Activated CD4-positive, alpha-beta T cell treated with anti-CD3 and anti-CD28 coated beads, Interleukin-2, amount 50 U/mL, for 48 hours (primary cell): ENCODE results near the gene ATXN1.
A peak's percentile ranks its signal among the peaks of the same experiment; 100 is the strongest.

ENCODE experiments used
- DNase-seq, 2 experiments: peaks; one replicate each; pipeline ENCODE4 v3.0.0-alpha.2; 2020

The ATXN1 gene

GRCh38 chr6:16782278-16782677 lies 21.0 kb upstream of the ATXN1 start:
- DNase-seq: no peak

- DNase-seq: no peak
These were observed 20.3 kb upstream of the ATXN1 start for GRCh38 chr6:16781348-16782169.

- DNase-seq: no peak
These were observed 17.3 kb upstream of the ATXN1 start for GRCh38 chr6:16778521-16778920.

DNA sequence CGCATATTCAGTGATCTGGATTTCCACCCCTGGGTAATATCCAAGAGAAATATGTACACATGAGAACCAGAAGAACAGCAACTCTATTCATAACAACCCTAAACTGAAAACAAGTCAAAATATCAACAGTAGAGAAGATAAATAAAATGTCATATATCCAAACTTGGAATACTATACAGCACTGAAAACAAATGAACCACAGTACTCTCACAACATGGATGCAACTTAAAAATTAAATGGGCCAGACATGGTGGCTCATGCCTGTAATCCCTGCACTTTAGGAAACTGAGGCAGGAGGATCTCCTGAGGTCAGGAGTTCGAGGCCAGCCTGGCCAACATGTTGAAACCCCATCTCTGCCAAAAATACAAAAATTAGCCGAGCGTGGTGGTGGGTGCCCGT lies 16.5 kb upstream of the ATXN1 start:
- DNase-seq: no peak

GRCh38 chr6:16776394-16777017 lies 15.2 kb upstream of the ATXN1 start:
- DNase-seq: no peak

DNA sequence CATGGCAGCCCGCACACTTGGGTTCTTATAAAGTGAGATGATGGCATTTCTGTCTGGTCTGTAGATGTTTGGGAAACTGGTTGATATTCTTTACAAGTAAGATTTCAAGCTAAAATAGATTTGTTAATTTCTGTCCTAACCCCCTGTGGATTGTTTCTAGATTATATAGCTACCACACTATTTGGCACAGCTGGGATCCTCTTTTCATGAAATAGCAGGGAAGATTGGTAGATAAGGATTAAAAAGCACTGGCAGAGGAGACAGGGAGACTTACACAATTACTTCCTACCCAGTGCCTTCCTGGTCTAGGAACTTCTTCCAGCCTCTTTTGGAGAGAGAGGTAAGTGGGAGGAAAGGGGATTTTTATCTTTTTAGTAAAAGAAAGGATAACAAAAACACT lies 13.2 kb upstream of the ATXN1 start:
- DNase-seq: no peak

- no peak for DNase-seq
These were observed 12.1 kb upstream of the ATXN1 start for GRCh38 chr6:16773362-16773761.

- DNase-seq: peak; percentile 73 to 80
These were observed 9.7 kb upstream of the ATXN1 start for GRCh38 chr6:16770701-16771569.

DNA sequence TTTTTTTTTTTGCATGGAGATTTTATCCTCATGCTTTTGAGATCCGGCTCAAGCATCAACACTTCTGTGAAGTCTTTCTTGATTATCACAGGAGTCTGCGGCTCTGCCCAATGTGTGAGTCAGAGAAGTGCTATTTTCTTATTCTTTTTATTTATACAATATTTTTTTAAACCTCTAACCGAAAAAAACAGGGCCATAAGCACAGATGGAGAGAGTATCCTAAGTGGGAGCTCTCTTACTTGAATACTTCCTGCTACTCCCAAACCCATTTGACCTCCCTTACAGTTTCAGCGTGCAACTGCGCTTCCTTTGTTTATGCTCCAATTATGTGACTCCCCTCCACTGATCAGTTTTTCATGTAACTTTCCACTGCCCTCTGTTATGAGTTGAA lies 8.7 kb upstream of the ATXN1 start:
- DNase-seq: no peak

GRCh38 chr6:16769131-16769985 lies 8.1 kb upstream of the ATXN1 start:
- peak; percentile 47 to 63 for DNase-seq

DNA sequence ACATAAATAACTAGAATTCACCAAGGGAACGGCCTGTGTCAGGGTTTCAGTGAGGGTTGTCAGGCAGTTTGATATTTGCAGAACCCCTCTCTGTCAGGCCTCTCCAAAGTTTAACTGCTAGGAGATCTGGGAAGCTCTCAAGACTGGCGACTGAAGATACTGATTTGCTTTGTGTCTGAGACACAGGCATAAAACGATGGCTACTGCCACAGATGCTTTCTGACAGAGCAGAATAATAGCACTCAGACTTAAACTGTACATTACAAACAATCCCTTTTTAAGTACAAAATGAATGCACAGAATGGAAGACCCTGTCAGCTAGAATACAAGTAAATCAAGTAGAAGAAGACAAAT lies 7.2 kb upstream of the ATXN1 start:
- DNase-seq: no peak

DNA sequence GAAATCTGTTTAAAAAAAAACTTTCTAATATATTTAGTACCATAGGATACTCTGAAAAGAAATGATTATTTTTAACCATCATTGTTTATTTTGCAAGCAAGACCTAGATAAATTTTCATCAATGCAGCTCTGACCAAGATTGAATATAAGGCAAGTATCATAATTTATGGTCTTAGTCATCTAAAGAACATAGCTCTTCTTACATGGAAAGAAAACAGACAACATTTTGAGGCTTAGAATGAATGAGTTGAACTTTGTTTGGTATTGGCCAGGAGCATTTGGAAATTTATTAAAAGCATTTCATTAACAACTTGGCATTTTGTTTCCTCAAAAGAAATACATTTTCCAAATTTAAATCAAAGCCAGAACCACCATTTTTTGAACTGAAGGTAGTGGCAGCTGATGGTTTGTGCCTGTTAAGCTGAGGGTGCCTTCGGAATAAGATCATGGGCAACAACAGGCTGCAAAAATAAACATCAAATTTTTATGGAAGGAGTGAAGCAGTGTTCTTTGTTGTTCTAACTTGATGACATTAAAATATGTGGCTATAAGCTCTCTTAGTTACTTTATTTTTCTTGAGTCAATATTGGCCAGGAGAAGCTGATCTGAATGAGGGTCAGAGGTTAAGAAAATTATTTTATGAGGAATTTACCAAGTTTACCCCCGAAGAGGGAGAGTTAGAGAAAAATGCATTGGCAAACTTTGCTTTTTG lies 6.7 kb upstream of the ATXN1 start:
- no peak for DNase-seq

DNA sequence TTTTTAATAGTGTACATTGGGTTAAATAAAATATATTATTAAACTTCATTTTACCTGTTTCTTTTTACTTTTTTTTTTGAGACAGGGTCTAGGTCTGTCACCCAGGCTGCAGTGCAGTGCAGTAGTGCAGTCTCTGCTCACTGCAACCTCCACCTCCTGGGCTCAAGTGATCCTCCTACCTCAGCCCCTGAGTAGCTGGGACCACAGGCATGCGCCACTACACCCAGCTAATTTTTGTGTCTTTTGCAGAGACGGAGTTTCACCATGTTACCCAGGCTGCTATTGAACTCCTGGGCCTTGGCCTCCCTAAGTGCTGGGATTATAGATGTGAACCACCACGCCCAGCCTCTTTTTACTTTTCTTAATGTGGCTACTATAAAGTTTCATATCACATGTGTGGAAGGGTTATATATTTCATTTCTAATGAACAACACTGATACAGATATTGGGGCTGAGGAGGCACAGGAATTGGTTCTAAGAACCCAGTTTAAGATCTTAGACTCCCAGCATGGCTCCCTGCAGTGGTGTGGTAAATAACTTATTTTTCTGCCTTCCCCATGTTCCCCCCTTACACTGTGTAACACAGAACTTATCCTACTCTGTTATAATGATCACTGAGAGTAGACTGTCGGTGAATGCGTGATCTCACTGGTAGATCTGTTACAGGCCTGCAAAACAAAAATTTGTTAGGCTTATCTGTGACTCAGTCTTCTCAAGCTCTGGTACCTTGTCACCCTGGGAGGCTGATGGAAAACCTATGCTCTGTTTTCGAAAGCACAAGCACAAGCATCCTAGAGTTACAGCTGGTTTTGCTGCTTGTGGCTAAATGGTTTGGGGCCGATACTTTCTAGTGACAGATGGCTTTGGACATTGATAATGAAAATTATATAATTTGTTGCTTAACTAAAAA lies 5.8 kb upstream of the ATXN1 start:
- no peak for DNase-seq

- peak; percentile 43 to 56 for DNase-seq
These were observed 4.8 kb upstream of the ATXN1 start for GRCh38 chr6:16766043-16766536.

DNA sequence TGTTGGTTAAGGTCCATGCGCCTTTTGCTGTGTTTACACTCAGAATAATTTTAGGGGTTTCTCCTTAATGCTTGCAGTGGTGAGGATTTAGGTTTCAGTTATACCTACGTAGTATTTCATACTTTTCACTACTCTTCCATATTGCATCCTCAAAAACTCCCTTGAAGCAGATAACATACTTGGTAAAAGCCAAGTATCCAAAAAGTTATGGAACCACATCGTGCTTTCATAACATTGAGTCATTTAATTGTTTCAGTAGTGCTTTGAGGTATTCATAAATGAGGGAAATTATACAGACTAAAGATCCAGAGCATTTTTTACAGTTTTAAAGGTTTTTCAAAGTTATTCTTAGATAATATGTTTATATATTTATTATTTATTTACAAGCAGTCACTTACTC lies 4.0 kb upstream of the ATXN1 start:
- DNase-seq: no peak

GRCh38 chr6:16764188-16764950 lies 3.1 kb upstream of the ATXN1 start:
- no peak for DNase-seq

DNA sequence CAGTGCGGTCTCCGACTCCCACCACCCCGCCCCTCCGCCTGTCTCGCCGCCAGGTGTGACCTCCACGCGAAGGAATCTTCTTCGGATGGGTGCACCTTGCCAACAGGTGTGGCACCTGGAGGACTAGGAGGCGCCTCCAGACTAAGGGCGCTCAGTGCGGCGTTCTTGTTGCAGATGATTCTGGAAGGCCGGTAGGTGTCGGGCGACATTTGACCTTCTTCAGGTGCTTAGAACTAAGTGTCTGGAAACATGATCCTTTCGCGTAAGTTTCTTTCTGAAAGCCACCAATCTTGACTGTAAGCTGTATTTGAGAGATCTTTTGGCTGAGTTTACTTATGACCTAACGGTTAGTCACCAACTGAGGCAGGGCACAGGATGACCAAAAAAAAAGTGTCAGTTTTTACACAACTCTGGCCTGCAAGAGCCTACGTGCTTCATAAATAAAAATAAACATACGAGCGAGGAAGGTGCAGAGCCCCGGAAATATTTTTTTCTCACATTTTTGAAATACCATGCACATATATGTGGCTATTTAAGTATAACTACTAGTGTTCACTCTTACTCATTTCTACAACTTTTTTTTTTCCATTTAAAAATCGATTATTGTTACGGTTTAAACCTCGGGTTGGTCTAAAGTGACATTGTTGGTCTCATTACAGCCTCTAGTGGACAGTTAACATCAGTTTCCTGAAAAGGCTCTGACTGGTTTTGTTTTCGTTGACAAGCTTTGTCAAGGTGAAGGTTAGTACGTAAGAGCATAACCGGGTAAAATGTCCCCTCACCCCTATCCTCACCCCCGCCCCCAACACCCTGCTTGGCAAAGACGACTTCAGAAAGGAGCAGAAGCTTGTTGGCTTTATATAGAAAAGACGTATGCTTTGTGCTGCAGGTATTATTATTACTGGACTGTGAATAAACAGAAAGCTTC lies 1.6 kb upstream of the ATXN1 start:
- peak; percentile 46 to 56 for DNase-seq

DNA sequence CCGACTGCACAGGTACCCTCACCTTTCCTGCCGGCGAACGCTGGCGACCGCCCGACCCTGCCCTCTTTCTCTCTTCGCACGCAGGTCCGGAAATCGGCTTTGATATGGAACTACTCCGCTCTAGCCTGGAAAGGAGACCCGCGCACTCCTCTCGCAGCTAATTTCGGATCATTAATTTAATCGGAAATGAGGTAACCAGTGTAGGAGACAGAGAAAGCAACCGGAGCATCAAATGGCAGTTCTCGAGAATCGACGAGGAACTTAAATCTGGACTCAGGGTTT lies 949 bp upstream of the ATXN1 start:
- no peak for DNase-seq
